Bronchial epithelial cell (primary cell): ENCODE measurements around the gene SYNPR. TPM values are rescaled to one million over a fixed set of nuclear protein-coding genes. Genes with fewer than 3 reads are reported as not detected.

Experiments used
- DNase-seq: peaks from one replicate; pipeline ENCODE4 v3.0.0-alpha.2; 2010; ENCODE audit warnings: low read depth
- FAIRE-seq: peaks from 2 replicates; lab custom pipeline; 2011; peaks lifted over from hg19 to GRCh38; lab: Jason Lieb, UNC
- H3K27me3 ChIP-seq: 2 replicates; pipeline ENCODE4 v1.5.1; 2011; ENCODE audit warnings: low read length; ENCODE audit not compliant: control insufficient read depth, insufficient read depth
- H3K36me3 ChIP-seq: 2 replicates; pipeline ENCODE4 v1.5.1; 2011; ENCODE audit warnings: low read length; ENCODE audit not compliant: control insufficient read depth, insufficient read depth
- H3K4me3 ChIP-seq: 2 replicates; pipeline ENCODE4 v1.5.1; 2011; ENCODE audit warnings: mild to moderate bottlenecking, low read depth, low read length, control low read depth
- total RNA-seq: library from RNA; depleted of rRNA; stranded (reverse); fragments of >200 nt; gene quantifications from 2 replicates; pipeline ENCODE4 v1.2.1, GENCODE V29; 2014
- TF ChIP-seq, protein P1 (sequence below): IDR thresholded peaks from 2 replicates; pipeline ENCODE4 v1.5.1; 2011; ENCODE audit warnings: mild to moderate bottlenecking, moderate library complexity, low read length, control low read depth, inconsistent platforms; ENCODE audit not compliant: insufficient read depth, severe bottlenecking

The SYNPR gene
- total RNA-seq, 1 donor from 2014 or later = not detected

GRCh38 chr3:63555767-63556166 lies 277.7 kb downstream of the SYNPR start:
- TF ChIP-seq, protein P1, sequence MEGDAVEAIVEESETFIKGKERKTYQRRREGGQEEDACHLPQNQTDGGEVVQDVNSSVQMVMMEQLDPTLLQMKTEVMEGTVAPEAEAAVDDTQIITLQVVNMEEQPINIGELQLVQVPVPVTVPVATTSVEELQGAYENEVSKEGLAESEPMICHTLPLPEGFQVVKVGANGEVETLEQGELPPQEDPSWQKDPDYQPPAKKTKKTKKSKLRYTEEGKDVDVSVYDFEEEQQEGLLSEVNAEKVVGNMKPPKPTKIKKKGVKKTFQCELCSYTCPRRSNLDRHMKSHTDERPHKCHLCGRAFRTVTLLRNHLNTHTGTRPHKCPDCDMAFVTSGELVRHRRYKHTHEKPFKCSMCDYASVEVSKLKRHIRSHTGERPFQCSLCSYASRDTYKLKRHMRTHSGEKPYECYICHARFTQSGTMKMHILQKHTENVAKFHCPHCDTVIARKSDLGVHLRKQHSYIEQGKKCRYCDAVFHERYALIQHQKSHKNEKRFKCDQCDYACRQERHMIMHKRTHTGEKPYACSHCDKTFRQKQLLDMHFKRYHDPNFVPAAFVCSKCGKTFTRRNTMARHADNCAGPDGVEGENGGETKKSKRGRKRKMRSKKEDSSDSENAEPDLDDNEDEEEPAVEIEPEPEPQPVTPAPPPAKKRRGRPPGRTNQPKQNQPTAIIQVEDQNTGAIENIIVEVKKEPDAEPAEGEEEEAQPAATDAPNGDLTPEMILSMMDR = no peak
- no peaks in the 10 kb centered on the region for H3K36me3 ChIP-seq
- FAIRE-seq (no peak), DNase-seq (no peak)
- H3K27me3 ChIP-seq = peaks cover 2% of the 10 kb centered on the region
- no peak overlapping the region for H3K4me3 ChIP-seq

DNA sequence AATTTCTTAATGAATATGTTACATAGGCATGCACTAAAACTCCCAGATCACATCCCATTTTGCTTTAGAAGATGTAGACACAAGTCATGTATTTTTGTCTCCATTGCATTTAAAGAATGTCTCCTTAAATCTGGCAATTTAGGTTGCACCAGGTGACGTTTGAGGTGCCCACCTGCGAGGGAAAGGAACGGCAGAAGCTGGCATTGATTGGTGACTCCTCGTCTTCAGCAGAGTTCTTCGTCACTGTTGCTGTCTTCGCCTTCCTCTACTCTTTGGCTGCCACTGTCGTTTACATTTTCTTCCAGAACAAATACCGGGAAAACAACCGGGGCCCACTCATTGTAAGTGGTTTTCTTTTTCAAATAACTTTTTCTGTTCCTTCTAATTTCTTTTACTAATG lies 278.3 kb downstream of the SYNPR start:
- Histone ChIP-seq H3K27me3 (peaks cover 2% of the 10 kb centered on the region), H3K4me3 (no peak overlapping the region), H3K36me3 (no peaks in the 10 kb centered on the region)
- TF ChIP-seq, protein P1 = no peak
- FAIRE-seq (no peak), DNase-seq (no peak)

DNA sequence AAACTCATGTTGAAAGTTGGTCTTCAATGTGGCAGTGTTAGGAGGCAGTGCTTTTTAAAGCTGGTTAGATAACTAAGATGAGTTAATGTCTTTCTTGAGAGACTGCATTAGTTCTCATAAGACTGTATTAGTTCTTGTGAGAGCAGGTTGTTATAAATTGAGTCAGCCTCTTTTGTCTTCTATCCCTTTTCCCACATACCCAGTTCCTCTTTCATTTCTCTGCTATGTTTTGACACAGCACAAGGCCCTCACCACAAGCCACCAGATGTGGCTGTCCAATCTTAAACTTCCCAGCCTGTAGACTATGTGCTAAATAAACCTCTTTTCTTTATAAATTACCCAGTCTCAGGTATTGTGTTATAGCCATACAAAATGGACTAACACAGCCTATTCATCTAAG lies 279.8 kb downstream of the SYNPR start:
- TF ChIP-seq, protein P1 = no peak
- H3K36me3 ChIP-seq = no peaks in the 10 kb centered on the region
- no peak for FAIRE-seq
- no peak for DNase-seq
- no peak overlapping the region for H3K4me3 ChIP-seq
- peaks cover 2% of the 10 kb centered on the region for H3K27me3 ChIP-seq

DNA sequence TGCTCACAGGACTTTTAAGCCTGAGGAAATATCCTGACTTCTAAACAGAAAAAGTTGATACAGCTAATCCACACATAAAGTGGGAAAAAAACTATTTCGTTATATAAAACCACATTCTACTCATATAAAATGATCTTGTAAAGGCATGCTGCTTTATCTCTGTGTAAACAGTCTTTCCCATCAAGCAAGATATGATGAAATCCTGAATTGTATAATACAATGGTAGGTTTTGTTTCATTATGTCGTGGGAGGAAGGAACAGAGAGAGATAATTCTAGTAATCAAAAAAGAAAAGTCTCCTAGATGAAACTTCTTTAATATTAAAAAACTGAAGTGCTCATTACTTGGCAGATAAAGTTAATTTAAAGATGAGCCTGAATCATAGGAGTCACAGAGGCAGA lies 281.8 kb downstream of the SYNPR start:
- Histone ChIP-seq H3K36me3 (no peaks in the 10 kb centered on the region), H3K4me3 (no peak overlapping the region), H3K27me3 (no peaks in the 10 kb centered on the region)
- FAIRE-seq (no peak), DNase-seq (peak; percentile 68)
- TF ChIP-seq, protein P1 = no peak

DNA sequence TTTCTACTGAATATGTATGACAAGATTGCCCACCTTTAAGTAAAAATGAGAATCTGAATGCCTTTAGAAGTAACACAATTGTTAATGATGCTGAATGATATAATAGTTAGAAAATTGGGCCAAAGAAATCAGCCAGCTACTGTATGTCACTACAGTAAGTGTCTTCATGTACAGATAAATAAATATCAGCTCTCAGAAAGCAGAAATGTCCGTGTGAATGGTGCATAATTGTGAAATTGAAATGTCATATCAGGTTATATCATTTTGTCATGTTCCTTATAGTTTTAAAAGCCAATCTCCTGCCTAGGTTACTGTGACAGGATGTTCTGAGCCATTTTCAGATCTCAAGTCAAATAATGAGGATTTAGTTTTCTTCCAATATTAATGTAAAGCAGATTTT lies 283.8 kb downstream of the SYNPR start:
- DNase-seq (no peak), FAIRE-seq (no peak)
- Histone ChIP-seq H3K27me3 (no peaks in the 10 kb centered on the region), H3K4me3 (no peak overlapping the region), H3K36me3 (no peaks in the 10 kb centered on the region)
- TF ChIP-seq, protein P1 = no peak

DNA sequence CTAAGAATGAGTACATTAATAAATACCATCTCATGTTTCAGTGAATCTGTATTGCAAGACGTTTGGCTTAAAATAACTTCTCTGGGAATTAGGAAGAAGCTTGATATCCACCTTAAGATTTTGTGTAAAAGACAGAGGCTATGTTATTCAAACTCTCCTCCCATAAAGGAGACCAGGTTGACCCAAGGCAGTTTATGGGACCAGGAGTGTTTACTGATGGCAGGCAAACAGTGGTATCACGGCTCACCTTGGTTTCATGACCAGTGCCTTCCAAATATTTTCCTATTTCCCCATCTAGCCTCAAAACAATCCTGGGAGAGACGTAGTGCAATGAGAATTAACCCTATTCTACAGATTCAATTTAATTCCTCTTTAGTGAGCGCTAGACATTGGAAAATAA lies 284.2 kb downstream of the SYNPR start:
- no peaks in the 10 kb centered on the region for H3K36me3 ChIP-seq
- FAIRE-seq = no peak
- no peak for DNase-seq
- TF ChIP-seq, protein P1 = no peak
- H3K27me3 ChIP-seq = no peaks in the 10 kb centered on the region
- no peak overlapping the region for H3K4me3 ChIP-seq
